GM11168 (cell line): ENCODE data around the gene ANKFN1.

Experiments used
- in situ Hi-C: fragments of 300-500 bp; cut with MboI; formaldehyde crosslinking; loops from one replicate; pipeline ENCODE4 v1.12.0; 2022; ENCODE audit warnings: low sequenced_read_pairs; ENCODE audit not compliant: unreplicated experiment

The ANKFN1 gene

GRCh38 chr17:56482229-56482628 is 329.0 kb downstream of the ANKFN1 start:
- in situ Hi-C loops: no loop called here

GRCh38 chr17:56486732-56487131 is 333.5 kb downstream of the ANKFN1 start:
- in situ Hi-C loops: no loop called here

- in situ Hi-C loops: no loop called here
Observed at GRCh38 chr17:56488800-56489199, 335.5 kb downstream of the ANKFN1 start.

- in situ Hi-C loops: no loop called here
Observed at GRCh38 chr17:56489980-56490379, 336.7 kb downstream of the ANKFN1 start.

- in situ Hi-C loops: no loop called here
Observed at GRCh38 chr17:56495556-56495955, 342.3 kb downstream of the ANKFN1 start.

- in situ Hi-C loops: no loop called here
Observed at GRCh38 chr17:56497132-56497531, 343.9 kb downstream of the ANKFN1 start.

GRCh38 chr17:56499799-56500388 is 346.6 kb downstream of the ANKFN1 start:
- in situ Hi-C loops: no loop called here

GRCh38 chr17:56502120-56502654 is 348.9 kb downstream of the ANKFN1 start:
- in situ Hi-C loops: no loop called here

- in situ Hi-C loops: no loop called here
Observed at GRCh38 chr17:56505154-56505756, 352.0 kb downstream of the ANKFN1 start.

- in situ Hi-C loops: no loop called here
Observed at GRCh38 chr17:56506349-56506748, 353.1 kb downstream of the ANKFN1 start.

- in situ Hi-C loops: no loop called here
Observed at GRCh38 chr17:56510554-56511342, 357.5 kb downstream of the ANKFN1 start.

- in situ Hi-C loops: no loop called here
Observed at GRCh38 chr17:56514264-56514663, 361.0 kb downstream of the ANKFN1 start.

GRCh38 chr17:56514899-56515298 is 361.6 kb downstream of the ANKFN1 start:
- in situ Hi-C loops: no loop called here

- in situ Hi-C loops: no loop called here
Observed at GRCh38 chr17:56521414-56522141, 368.3 kb downstream of the ANKFN1 start.

GRCh38 chr17:56523042-56523441 is 369.8 kb downstream of the ANKFN1 start:
- in situ Hi-C loops: no loop called here

- in situ Hi-C loops: no loop called here
Observed at GRCh38 chr17:56528696-56529095, 375.4 kb downstream of the ANKFN1 start.

GRCh38 chr17:56532926-56533325 is 379.7 kb downstream of the ANKFN1 start:
- in situ Hi-C loops: no loop called here

- in situ Hi-C loops: no loop called here
Observed at GRCh38 chr17:56536766-56537165, 383.5 kb downstream of the ANKFN1 start.

- in situ Hi-C loops: no loop called here
Observed at GRCh38 chr17:56540836-56541235, 387.6 kb downstream of the ANKFN1 start.

- in situ Hi-C loops: no loop called here
Observed at GRCh38 chr17:56543280-56543679, 390.0 kb downstream of the ANKFN1 start.

GRCh38 chr17:56545106-56545505 is 391.8 kb downstream of the ANKFN1 start:
- in situ Hi-C loops: no loop called here
